ENCODE measurements around the gene TTC5. TPM values are rescaled to one million over a fixed set of nuclear protein-coding genes. Genes with fewer than 3 reads are reported as not detected.
"Not testable (repeated sequence)": the region's sequence is repeated elsewhere in the genome, so short reads cannot be mapped to it uniquely, and the experiment has no call there.

TTC5 gene
- total RNA-seq, 1 experiment from 2014 or later, result 20.6 TPM

- not testable (repeated sequence) for DNase-seq; H3K27ac Mint-ChIP-seq; H3K9me3 ChIP-seq (ENCODE audit: control insufficient read depth, low read depth, low read length); H3K27me3 ChIP-seq (ENCODE audit: insufficient read depth, low read length); H3K23ac ChIP-seq (ENCODE audit: insufficient read length, low read depth, low read length); H3K9ac ChIP-seq (ENCODE audit: extremely low read depth, insufficient read length, low read length); H3K27me3 Mint-ChIP-seq (ENCODE audit: low read depth); H4K8ac ChIP-seq (replicated peaks; ENCODE audit: insufficient read length, low read depth, low read length); H4K5ac ChIP-seq (ENCODE audit: insufficient read length, low read depth, low read length); H2BK120ac ChIP-seq (ENCODE audit: low read depth, low read length, poor library complexity, severe bottlenecking); H3K23me2 ChIP-seq (ENCODE audit: insufficient read length, low read depth, low read length, poor library complexity, severe bottlenecking); H2BK5ac ChIP-seq (ENCODE audit: insufficient read length, low read length); H3K79me2 ChIP-seq (ENCODE audit: insufficient read depth, low read length); H3K4me1 Mint-ChIP-seq; H3K4me1 ChIP-seq (ENCODE audit: insufficient read depth, low read length); H4K20me1 ChIP-seq (ENCODE audit: control insufficient read depth, insufficient read depth, insufficient read length); H4K91ac ChIP-seq (ENCODE audit: insufficient read length, low read depth, low read length); H3K27ac ChIP-seq (ENCODE audit: insufficient read length, low read depth, low read length); H2AFZ ChIP-seq (ENCODE audit: low read length); H3K4me3 Mint-ChIP-seq; H3K14ac ChIP-seq (ENCODE audit: insufficient read depth, low read length); H3T11ph ChIP-seq (ENCODE audit: low read length); H2BK12ac ChIP-seq (ENCODE audit: insufficient read length, low read depth, low read length); H2AK5ac ChIP-seq (ENCODE audit: insufficient read length, low read length); H3K4ac ChIP-seq (ENCODE audit: low read depth, low read length); H3K18ac ChIP-seq (ENCODE audit: insufficient read length, low read depth, low read length); H2BK15ac ChIP-seq (ENCODE audit: low read depth, low read length); H3K56ac ChIP-seq (ENCODE audit: insufficient read length, low read depth, low read length); H3K4me2 ChIP-seq (ENCODE audit: insufficient read depth, insufficient read length, low read length); H2BK20ac ChIP-seq (ENCODE audit: low read depth, low read length, poor library complexity, severe bottlenecking); H3K79me1 ChIP-seq (ENCODE audit: insufficient read depth, low read depth, low read length, poor library complexity, severe bottlenecking)
- no CpG with 5 or more reads among the region's 7 CpGs for WGBS (ENCODE audit: extremely low coverage, insufficient read length, low lambda C conversion rate)
- peaks cover 68 to 75% of the 10 kb centered on the region in 2 experiments for H3K9me3 Mint-ChIP-seq
- H3K36me3 Mint-ChIP-seq (ENCODE audit: insufficient read depth in 1 of 3, low read depth in 3 of 3), result peaks cover 50 to 78% (median 73%) of the 10 kb centered on the region in 3 experiments
Observed at GRCh38 chr14:20280265-20280664, 25.5 kb downstream of the TTC5 start.

All from H9 (cell line).